Parathyroid adenoma (tissue), 2 donors: ENCODE data around the gene ZNF672.

ENCODE experiments used
- H2AFZ ChIP-seq: fragments of 300-600 bp; sonication (generic); one replicate; pipeline ENCODE4 v1.7.0; 2017; ENCODE audit warnings: antibody characterized with exemption, mild to moderate bottlenecking
- H3K27ac ChIP-seq: fragments of 300-600 bp; sonication (generic); one replicate; pipeline ENCODE4 v1.7.0; 2017
- H3K27me3 ChIP-seq: fragments of 300-600 bp; sonication (generic); one replicate; pipeline ENCODE4 v1.7.0; 2017; ENCODE audit warnings: low read length; ENCODE audit not compliant: control insufficient read depth, insufficient read depth
- H3K36me3 ChIP-seq: fragments of 300-600 bp; sonication (generic); one replicate; pipeline ENCODE4 v1.7.0; 2017; ENCODE audit warnings: low read length; ENCODE audit not compliant: control insufficient read depth, insufficient read depth
- H3K4me1 ChIP-seq: fragments of 300-600 bp; sonication (generic); one replicate; pipeline ENCODE4 v1.7.0; 2017; ENCODE audit warnings: control low read depth
- H3K4me2 ChIP-seq: fragments of 300-600 bp; sonication (generic); one replicate; pipeline ENCODE4 v1.7.0; 2017; ENCODE audit warnings: low read length
- H3K4me3 ChIP-seq: fragments of 300-600 bp; sonication (generic); one replicate; pipeline ENCODE4 v1.7.0; 2017; ENCODE audit warnings: low read depth, low read length
- H3K79me2 ChIP-seq: fragments of 300-600 bp; sonication (generic); one replicate; pipeline ENCODE4 v1.7.0; 2017; ENCODE audit warnings: control low read depth
- H3K9ac ChIP-seq: fragments of 300-600 bp; sonication (generic); one replicate; pipeline ENCODE4 v1.7.0; 2017; ENCODE audit warnings: mild to moderate bottlenecking
- H3K9me3 ChIP-seq: fragments of 300-600 bp; sonication (generic); one replicate; pipeline ENCODE4 v1.7.0; 2017; ENCODE audit warnings: low read length; ENCODE audit not compliant: control insufficient read depth
- CTCF ChIP-seq: fragments of 300-600 bp; sonication (generic); IDR thresholded peaks from one replicate; pipeline ENCODE4 v1.7.0; 2017; ENCODE audit warnings: antibody characterized with exemption, mild to moderate bottlenecking
- donor health status: primary hyperparathyroidism.

ZNF672 gene

GRCh38 chr1:248890549-248891498 lies 52.8 kb downstream of the ZNF672 start:
- Histone ChIP-seq H3K27ac (no peak overlapping the region), H3K4me2 (no peak overlapping the region), H3K27me3 (no peaks in the 10 kb centered on the region), H3K9ac (no peak overlapping the region), H3K9me3 (no peaks in the 10 kb centered on the region), H3K4me3 (no peak overlapping the region), H2AFZ (no peak overlapping the region), H3K79me2 (no peaks in the 10 kb centered on the region), H3K4me1 (no peaks in the 10 kb centered on the region), H3K36me3 (no peaks in the 10 kb centered on the region)
- TF ChIP-seq CTCF: no peak

GRCh38 chr1:248891758-248892157 lies 53.7 kb downstream of the ZNF672 start:
- Histone ChIP-seq H3K36me3 (no peaks in the 10 kb centered on the region), H3K9ac (no peak overlapping the region), H3K4me2 (no peak overlapping the region), H3K27me3 (no peaks in the 10 kb centered on the region), H3K79me2 (no peaks in the 10 kb centered on the region), H2AFZ (no peak overlapping the region), H3K27ac (no peak overlapping the region), H3K9me3 (no peaks in the 10 kb centered on the region), H3K4me3 (no peak overlapping the region), H3K4me1 (no peaks in the 10 kb centered on the region)
- TF ChIP-seq CTCF: no peak

GRCh38 chr1:248892590-248892989 lies 54.6 kb downstream of the ZNF672 start:
- H3K4me1 ChIP-seq: no peaks in the 10 kb centered on the region

GRCh38 chr1:248894837-248895236 lies 56.8 kb downstream of the ZNF672 start:
- Histone ChIP-seq H3K9ac (no peak overlapping the region), H3K36me3 (no peaks in the 10 kb centered on the region), H3K27me3 (no peaks in the 10 kb centered on the region), H3K27ac (no peak overlapping the region), H3K79me2 (no peaks in the 10 kb centered on the region), H2AFZ (no peak overlapping the region), H3K4me3 (no peak overlapping the region), H3K4me2 (no peak overlapping the region), H3K4me1 (no peaks in the 10 kb centered on the region), H3K9me3 (no peaks in the 10 kb centered on the region)
- no peak for TF ChIP-seq CTCF

More at GRCh38 chr1:248892590-248892989, 54.6 kb downstream of the ZNF672 start:
- TF ChIP-seq CTCF: no peak
- H3K36me3 ChIP-seq: no peaks in the 10 kb centered on the region
- H2AFZ ChIP-seq: no peak overlapping the region
- H3K27me3 ChIP-seq: no peaks in the 10 kb centered on the region
- no peak overlapping the region for H3K4me2 ChIP-seq
- no peaks in the 10 kb centered on the region for H3K9me3 ChIP-seq
- H3K79me2 ChIP-seq: no peaks in the 10 kb centered on the region
- no peak overlapping the region for H3K27ac ChIP-seq
- no peak overlapping the region for H3K9ac ChIP-seq
- H3K4me3 ChIP-seq: no peak overlapping the region
